Common myeloid progenitor, CD34-positive (primary cell): Measurements from ENCODE around the gene CEP170.

Source experiments
- CTCF ChIA-PET: fragments of 350-600 bp; sonication (Branson Sonifier 250); formaldehyde crosslinking; loops from one replicate; lab custom pipeline; 2021; ENCODE audit warnings: antibody characterized with exemption; lab: Charles Lee
- POLR2A ChIA-PET: fragments of 350-600 bp; sonication (Branson Sonifier 250); formaldehyde crosslinking; loops from one replicate; lab custom pipeline; 2021; ENCODE audit warnings: antibody characterized with exemption; lab: Charles Lee
- DNase-seq, 3 donors: peaks; one replicate each; pipeline versions ENCODE4 v3.0.0 to v3.0.0-alpha.2; 2013
- H3K27ac ChIP-seq, 2 experiments: 1 replicate in 1 of 2; 2 replicates in 1 of 2; pipeline ENCODE4 v1.7.0; 2013; ENCODE audit warnings: inconsistent platforms in 2 of 2, low read length in 2 of 2, mild to moderate bottlenecking in 2 of 2, low read depth in 1 of 2, moderate library complexity in 1 of 2; ENCODE audit not compliant: severe bottlenecking in 2 of 2, insufficient read depth in 1 of 2, poor library complexity in 1 of 2
- H3K27me3 ChIP-seq, 5 experiments: replicated peaks in 2 of 5; 1 replicate in 3 of 5; 2 replicates in 2 of 5; pipeline versions ENCODE4 v1.6.1 to v1.7.0; 2013; ENCODE audit warnings: low read length in 4 of 5, mild to moderate bottlenecking in 2 of 5, moderate library complexity in 2 of 5, inconsistent platforms in 1 of 5; ENCODE audit not compliant: insufficient read depth in 5 of 5, control insufficient read depth in 4 of 5
- H3K36me3 ChIP-seq, 4 experiments: 1 replicate in 2 of 4; 2 replicates in 2 of 4; pipeline versions ENCODE4 v1.6.1 to v1.7.0; 2013; ENCODE audit warnings: low read length in 3 of 4, control low read depth in 1 of 4, mild to moderate bottlenecking in 1 of 4; ENCODE audit not compliant: control insufficient read depth in 4 of 4, insufficient read depth in 4 of 4
- H3K4me1 ChIP-seq, 4 experiments: 1 replicate in 3 of 4; 2 replicates in 1 of 4; pipeline versions ENCODE4 v1.6.1 to v1.7.1; 2013; ENCODE audit warnings: low read length in 3 of 4, mild to moderate bottlenecking in 3 of 4, control low read depth in 1 of 4, inconsistent platforms in 1 of 4, moderate library complexity in 1 of 4; ENCODE audit not compliant: control insufficient read depth in 4 of 4, insufficient read depth in 4 of 4; ENCODE audit errors: control extremely low read depth in 1 of 4
- H3K4me3 ChIP-seq, 7 experiments: 1 replicate in 4 of 7; 2 replicates in 3 of 7; pipeline versions ENCODE4 v1.5.1 to v1.7.0; 2013; ENCODE audit warnings: mild to moderate bottlenecking in 7 of 7, low read length in 6 of 7, moderate library complexity in 6 of 7, inconsistent platforms in 2 of 7, low read depth in 2 of 7, control low read depth in 1 of 7; ENCODE audit not compliant: insufficient read depth in 4 of 7, control insufficient read depth in 1 of 7; ENCODE audit errors: extremely low read depth in 1 of 7
- H3K9me3 ChIP-seq, 5 experiments: 1 replicate in 4 of 5; 2 replicates in 1 of 5; pipeline versions ENCODE4 v1.6.1 to v1.7.1; 2013; ENCODE audit warnings: low read length in 4 of 5, mild to moderate bottlenecking in 2 of 5, inconsistent platforms in 1 of 5, low read depth in 1 of 5, moderate library complexity in 1 of 5; ENCODE audit not compliant: control insufficient read depth in 4 of 5, insufficient read depth in 2 of 5; ENCODE audit errors: control extremely low read depth in 1 of 5
- whole genome bisulfite sequencing: methylation state at CpG from one replicate; pipeline ENCODE4 v1.1.5; 2013; ENCODE audit not compliant: insufficient coverage; 5-methylcytosine and 5-hydroxymethylcytosine counted together

The CEP170 gene

DNA sequence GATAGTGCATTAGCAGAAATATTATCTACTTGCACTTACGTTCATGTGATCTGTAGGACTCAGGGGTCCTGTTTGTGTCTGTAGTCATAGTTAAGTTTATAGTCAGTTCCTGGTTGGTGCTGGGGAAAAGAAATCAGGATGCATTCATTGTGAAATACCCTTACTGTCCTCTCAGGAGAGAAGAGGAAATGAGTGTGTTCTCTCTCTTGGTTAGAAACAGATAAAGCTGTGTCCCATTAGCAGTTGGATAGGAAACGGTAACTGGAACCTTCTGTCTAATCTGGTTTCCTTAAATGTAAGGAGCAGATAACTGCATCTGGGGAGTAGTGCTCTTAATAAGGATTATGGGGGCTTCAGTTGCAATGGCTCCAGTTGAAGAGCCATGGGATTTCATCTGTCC lies 9.6 kb upstream of the CEP170 start:
- CTCF ChIA-PET, result interaction anchor here (1.3 to 2.5 kb wide), 4 partner anchors 10 to 27 kb away, joined by 4 to 23 read pairs (median 5); partner anchors contain the start of genes CEP170 and SDCCAG8

DNA sequence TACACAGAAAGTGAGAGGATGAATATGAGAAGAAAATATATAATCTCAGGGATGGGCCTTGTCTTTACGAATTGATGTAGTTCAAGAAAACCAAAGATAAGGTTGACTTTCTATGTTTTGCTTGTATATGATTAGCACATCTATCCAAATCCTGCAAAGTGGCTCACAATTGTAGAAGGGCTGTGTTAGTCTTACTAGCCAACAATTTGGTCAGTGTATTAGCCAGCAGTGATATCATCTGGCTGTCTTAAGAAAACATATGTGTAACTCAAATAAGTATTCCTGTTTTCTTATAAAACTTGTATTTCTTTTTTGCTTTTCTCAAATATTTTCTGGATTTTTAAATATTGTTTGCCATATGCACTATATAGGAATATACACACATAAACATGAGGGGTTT lies 6.3 kb upstream of the CEP170 start:
- ChIA-PET POLR2A (no interaction called here), CTCF (no interaction called here)
- H3K4me1 ChIP-seq, result peaks cover 28 to 82% (median 54%) of the 10 kb centered on the region in 4 experiments
- H3K27me3 ChIP-seq, result no peaks in the 10 kb centered on the region
- no peak for DNase-seq
- H3K9me3 ChIP-seq, result no peaks in the 10 kb centered on the region
- H3K27ac ChIP-seq, result no peak overlapping the region
- H3K36me3 ChIP-seq, result peaks cover 0 to 4% (median under 1%) of the 10 kb centered on the region in 4 experiments
- no peak overlapping the region for H3K4me3 ChIP-seq
- WGBS, result 100% methylated on average over 1 of the region's 1 CpG

More for the DNA sequence above, 9.6 kb upstream of the CEP170 start:
- Histone ChIP-seq H3K4me3 (peak overlapping the region in 2 of 7 experiments; percentile 17 to 57), H3K9me3 (no peaks in the 10 kb centered on the region), H3K27ac (peak overlapping the region; percentile 73 to 80), H3K4me1 (peaks cover 30 to 89% (median 74%) of the 10 kb centered on the region in 4 experiments), H3K36me3 (peaks cover 0 to 4% (median under 1%) of the 10 kb centered on the region in 4 experiments), H3K27me3 (no peaks in the 10 kb centered on the region)
- POLR2A ChIA-PET, result interaction anchor here (0.7 to 2.1 kb wide), 4 partner anchors 9 to 90 kb away, joined by 3 to 18 read pairs (median 4); partner anchors contain the start of genes CEP170 and SDCCAG8
- peak; percentile 69 to 96 (median 90) for DNase-seq
- WGBS, result 0% methylated on average over 1 of the region's 2 CpGs

DNA sequence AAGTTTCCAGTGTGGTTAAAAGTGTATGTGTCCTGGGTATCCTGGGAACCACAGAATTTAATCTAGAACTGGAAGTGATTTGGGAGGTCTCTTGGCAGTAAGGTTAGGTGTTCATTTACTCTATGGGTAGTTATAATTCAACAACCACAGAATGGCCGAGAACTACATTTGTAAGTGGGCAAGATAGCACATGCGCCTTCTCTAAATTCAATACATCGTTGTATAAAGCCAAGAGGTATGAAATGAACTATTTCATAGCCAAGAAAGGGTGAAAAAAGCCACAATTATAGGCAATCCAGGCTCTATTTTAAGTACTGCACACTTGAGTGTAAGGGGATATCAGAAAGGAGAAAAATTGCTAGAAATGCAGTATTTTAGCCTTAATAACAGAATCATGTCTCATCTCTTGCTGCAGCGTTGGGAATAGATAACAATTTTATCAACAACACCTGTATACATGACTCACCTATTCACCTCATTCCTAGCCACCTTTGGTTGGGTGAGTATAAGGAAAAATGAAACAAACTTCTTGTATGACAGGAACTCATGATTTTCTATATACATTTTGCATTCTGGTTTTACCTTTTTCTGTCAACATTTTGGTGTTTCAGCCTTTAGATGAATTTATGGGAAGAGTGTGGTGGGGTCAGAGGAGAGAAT lies 5.3 kb upstream of the CEP170 start:
- H3K27ac ChIP-seq, result peak overlapping the region in 1 of 2 experiments; percentile 32
- H3K4me3 ChIP-seq, result no peak overlapping the region
- H3K9me3 ChIP-seq, result no peaks in the 10 kb centered on the region
- peaks cover 31 to 80% (median 48%) of the 10 kb centered on the region in 4 experiments for H3K4me1 ChIP-seq
- CTCF ChIA-PET, result no interaction called here
- WGBS, result 100% methylated on average over 1 of the region's 4 CpGs
- H3K27me3 ChIP-seq, result no peaks in the 10 kb centered on the region
- POLR2A ChIA-PET, result no interaction called here
- no peak for DNase-seq
- H3K36me3 ChIP-seq, result peaks cover 0 to 4% (median under 1%) of the 10 kb centered on the region in 4 experiments

DNA sequence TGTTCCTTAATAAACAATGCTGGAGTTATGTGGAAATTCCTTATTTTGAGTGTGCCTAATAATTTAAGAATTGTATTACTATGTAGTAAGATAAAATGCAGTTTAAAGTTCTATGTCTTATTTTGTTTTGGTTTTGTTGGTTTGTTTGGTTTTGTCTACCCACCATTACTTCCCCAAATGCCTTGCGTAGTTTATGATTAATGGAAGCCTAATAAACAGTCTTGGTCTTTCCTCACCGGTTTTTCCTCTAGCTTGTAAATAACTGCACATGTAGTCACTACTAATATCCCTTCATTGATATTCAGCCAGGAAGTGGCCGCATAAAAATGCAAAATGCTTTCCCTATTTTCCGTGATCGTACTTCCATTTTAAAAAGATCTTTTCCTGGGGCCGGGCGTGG lies 3.6 kb upstream of the CEP170 start:
- H3K4me1 ChIP-seq, result peaks cover 26 to 69% (median 32%) of the 10 kb centered on the region in 4 experiments
- no peak overlapping the region for H3K4me3 ChIP-seq
- WGBS, result 96% methylated on average over 5 of the region's 7 CpGs
- H3K9me3 ChIP-seq, result no peaks in the 10 kb centered on the region
- ChIA-PET CTCF (no interaction called here), POLR2A (interaction anchor here (0.5 kb wide), 1 partner anchor 43 kb away, joined by 3 read pairs; no protein-coding TSS in a partner anchor)
- H3K36me3 ChIP-seq, result peaks cover 0 to 2% (median under 1%) of the 10 kb centered on the region in 4 experiments
- no peaks in the 10 kb centered on the region for H3K27me3 ChIP-seq
- peak in 2 of 3 donors; percentile 36 to 50 for DNase-seq
- H3K27ac ChIP-seq, result no peak overlapping the region

DNA sequence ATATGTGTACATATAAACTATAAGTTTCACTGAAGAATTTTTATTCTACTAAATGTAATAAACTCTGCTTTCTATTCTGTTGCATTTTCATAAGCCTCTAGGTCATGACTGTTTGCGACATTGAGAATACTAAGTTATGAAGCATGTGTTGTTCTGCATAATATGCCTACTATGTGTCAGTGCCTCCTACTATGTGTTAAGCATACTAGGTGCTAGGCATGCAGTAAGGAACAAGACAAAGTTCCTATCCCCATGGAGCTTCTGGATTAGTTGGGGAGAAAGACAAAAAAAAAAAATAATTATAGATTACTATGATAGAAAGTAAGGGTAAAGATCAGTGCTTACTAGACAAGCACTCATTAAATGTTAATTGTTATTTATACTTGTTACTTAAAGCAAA lies 2.1 kb upstream of the CEP170 start:
- peaks cover 24 to 69% (median 25%) of the 10 kb centered on the region in 4 experiments for H3K4me1 ChIP-seq
- H3K27ac ChIP-seq, result peak overlapping the region; percentile 92 to 95
- no CpG with 5 or more reads among the region's 1 CpG for WGBS

DNA sequence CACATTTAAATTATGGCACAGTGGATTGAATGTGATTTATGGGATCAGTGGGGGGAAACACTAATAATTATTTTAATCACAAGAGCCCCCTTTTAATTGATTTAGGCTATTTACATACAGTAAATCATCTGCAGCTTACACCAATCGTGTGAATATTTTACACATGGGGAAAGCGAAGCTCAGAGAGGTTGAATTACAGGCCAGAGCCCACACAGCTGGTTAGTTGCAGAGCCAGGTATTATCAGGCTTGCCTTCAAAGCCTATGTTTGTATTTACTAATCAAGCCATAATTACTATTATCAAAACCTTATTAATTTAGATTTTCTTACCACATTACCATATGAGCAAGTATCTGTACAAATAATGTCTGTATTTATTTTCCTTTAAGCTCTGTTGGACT lies 1.5 kb upstream of the CEP170 start:
- ChIA-PET CTCF (interaction anchor here (2.1 to 3.2 kb wide), 4 partner anchors 9 to 29 kb away, joined by 5 to 23 read pairs (median 12); no protein-coding TSS in a partner anchor), POLR2A (interaction anchor here (1.9 to 2.3 kb wide), 2 partner anchors 9 to 31 kb away, joined by 9 to 18 read pairs; no protein-coding TSS in a partner anchor)
- no peak for DNase-seq
- peak overlapping the region; percentile 92 to 95 for H3K27ac ChIP-seq
- no peaks in the 10 kb centered on the region for H3K27me3 ChIP-seq
- H3K4me1 ChIP-seq, result peaks cover 25 to 70% (median 27%) of the 10 kb centered on the region in 4 experiments
- 40% methylated on average over 2 of the region's 2 CpGs for WGBS
- H3K36me3 ChIP-seq, result peaks cover 0 to 2% (median under 1%) of the 10 kb centered on the region in 4 experiments
- peak overlapping the region in 6 of 7 experiments; percentile 84 to 96 (median 92) for H3K4me3 ChIP-seq
- no peaks in the 10 kb centered on the region for H3K9me3 ChIP-seq

More for the DNA sequence above, 2.1 kb upstream of the CEP170 start:
- no peak for DNase-seq
- Histone ChIP-seq H3K4me3 (peak overlapping the region in 5 of 7 experiments; percentile 20 to 94 (median 84)), H3K27me3 (no peaks in the 10 kb centered on the region), H3K36me3 (peaks cover 0 to 2% (median 0%) of the 10 kb centered on the region in 4 experiments), H3K9me3 (no peaks in the 10 kb centered on the region)
- ChIA-PET CTCF (interaction anchor here (2.9 kb wide), 1 partner anchor 28 kb away, joined by 16 read pairs; no protein-coding TSS in a partner anchor), POLR2A (interaction anchor here (1.9 kb wide), 1 partner anchor 30 kb away, joined by 9 read pairs; no protein-coding TSS in a partner anchor)
